GM12801 (cell line): ENCODE data around the gene INPP4A.

Source experiments
- TF ChIP-seq, protein P1 (sequence below): IDR thresholded peaks from one replicate; pipeline ENCODE4 v1.5.1; 2011; ENCODE audit warnings: control low read depth; ENCODE audit not compliant: insufficient read length; ENCODE audit errors: extremely low read depth

The INPP4A gene

DNA sequence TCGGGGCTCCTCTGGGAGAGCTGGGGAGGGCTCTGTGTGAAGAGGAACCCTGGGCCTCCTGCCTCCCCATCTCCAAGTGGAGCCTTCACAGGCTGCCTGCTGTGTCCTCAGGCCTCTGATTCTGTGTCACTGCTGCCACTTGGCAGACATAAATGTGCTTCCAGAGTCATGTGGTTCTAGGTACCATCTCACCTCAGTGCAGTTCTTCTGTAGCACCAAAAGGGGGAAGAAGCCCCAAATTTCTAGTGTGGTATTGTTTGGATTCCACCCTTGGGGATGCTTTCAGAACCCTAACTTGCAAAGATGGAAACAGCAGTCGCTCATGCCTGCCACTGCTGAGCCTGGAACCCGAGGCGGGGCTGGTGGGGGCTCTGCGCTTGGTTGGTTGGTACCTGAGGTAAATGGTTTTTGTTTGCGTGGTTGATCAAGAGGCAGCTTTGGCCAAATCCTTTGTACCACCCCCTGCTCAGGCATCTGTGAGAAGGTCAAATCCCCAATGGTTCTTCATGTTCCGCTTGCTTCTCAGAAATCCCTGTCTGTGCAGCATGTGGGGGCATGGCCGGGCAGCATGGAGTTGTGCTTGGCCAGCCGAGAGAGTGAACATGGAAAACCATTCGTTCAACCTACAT, 136.1 kb downstream of the INPP4A start:
- TF ChIP-seq, protein P1, sequence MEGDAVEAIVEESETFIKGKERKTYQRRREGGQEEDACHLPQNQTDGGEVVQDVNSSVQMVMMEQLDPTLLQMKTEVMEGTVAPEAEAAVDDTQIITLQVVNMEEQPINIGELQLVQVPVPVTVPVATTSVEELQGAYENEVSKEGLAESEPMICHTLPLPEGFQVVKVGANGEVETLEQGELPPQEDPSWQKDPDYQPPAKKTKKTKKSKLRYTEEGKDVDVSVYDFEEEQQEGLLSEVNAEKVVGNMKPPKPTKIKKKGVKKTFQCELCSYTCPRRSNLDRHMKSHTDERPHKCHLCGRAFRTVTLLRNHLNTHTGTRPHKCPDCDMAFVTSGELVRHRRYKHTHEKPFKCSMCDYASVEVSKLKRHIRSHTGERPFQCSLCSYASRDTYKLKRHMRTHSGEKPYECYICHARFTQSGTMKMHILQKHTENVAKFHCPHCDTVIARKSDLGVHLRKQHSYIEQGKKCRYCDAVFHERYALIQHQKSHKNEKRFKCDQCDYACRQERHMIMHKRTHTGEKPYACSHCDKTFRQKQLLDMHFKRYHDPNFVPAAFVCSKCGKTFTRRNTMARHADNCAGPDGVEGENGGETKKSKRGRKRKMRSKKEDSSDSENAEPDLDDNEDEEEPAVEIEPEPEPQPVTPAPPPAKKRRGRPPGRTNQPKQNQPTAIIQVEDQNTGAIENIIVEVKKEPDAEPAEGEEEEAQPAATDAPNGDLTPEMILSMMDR: no peak

DNA sequence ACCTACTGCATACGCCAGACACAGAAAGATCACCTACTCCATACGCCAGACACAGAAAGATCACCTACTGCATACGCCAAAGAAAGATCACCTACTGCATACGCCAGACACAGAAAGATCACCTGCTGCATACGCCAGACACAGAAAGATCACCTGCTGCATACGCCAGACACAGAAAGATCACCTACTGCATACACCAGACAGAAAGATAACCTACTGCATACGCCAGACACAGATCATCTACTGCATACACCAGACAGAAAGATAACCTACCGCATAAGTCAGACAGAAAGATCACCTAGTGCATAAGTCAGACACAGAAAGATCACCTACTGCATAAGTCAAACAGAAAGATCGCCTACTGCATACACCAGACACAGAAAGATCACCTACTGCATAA, 137.9 kb downstream of the INPP4A start:
- TF ChIP-seq, protein P1: no peak

DNA sequence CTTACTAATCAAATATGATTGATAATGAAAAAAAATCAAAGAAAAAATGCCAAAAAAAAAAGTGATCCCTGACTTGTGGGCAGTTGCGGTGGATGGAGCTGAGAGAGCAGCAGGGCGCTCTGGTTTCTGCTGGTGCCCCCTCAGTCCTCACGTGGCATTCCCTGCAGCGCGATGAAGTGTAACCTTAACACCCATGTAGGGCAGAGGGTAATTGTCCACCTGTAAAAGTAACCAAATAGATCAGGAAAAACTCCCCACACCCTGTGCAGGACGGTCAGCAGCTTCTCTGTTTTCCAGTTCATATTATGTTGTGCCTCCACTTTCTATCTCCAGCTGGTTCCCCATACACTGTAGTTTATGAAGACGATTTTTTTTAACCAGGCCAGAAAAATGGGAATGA, 138.6 kb downstream of the INPP4A start:
- TF ChIP-seq, protein P1: no peak

DNA sequence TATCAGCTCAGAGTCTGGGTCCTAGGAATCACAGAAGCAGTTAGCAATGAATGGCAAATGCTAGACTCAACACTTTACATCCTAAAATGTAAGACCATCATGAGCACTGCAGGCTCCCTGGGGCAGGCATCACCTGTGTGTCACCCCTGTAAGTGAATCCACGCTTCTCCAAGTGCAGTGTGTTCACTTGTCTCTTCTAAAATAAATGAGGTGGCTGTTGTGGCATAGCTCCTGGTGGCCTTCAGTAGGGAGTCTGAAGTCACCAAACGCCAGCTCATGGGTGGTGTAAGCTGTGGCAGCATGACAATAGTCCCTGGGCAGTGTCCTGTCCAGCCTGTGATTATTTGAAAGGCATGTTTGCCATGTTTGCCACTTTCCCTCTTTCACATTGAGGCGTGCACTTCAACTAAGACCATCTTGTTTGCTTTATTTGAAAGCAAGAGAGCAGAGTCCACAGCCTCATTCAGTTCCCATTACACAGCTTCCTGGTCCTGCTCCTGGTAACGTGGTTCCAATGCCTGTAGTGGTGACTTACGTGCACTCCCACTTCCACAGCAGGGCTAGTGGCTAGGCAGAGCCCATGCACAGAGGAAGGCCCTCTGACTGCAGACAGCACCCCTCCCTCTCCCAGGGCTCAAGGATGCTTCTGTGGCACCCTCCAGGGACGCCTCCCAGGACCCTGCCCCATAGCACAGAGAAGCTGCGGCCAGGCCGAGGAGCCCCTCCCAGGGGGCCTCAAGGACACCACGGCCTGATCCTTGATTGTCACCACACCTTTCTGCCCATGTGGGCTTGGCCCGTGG, 139.4 kb downstream of the INPP4A start:
- TF ChIP-seq, protein P1: no peak

DNA sequence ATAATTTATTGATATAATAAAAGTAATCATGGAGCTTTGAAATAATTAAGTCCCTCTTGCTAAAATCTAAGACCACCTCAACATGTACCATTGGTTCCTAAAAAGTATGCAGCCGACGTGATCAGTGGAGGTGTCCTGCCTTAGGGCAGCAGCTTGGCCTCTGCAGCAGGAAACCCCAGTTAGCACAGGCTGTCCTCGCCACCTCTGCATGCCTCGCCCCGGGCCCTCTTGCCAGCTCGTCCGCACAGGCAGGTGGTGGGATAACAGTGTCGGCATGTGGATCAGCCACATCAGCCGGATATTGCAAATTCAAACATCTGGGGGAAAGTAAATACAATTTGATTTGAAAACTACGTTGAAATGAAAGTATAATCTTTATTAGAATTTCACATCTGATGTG, 140.7 kb downstream of the INPP4A start:
- TF ChIP-seq, protein P1: no peak

DNA sequence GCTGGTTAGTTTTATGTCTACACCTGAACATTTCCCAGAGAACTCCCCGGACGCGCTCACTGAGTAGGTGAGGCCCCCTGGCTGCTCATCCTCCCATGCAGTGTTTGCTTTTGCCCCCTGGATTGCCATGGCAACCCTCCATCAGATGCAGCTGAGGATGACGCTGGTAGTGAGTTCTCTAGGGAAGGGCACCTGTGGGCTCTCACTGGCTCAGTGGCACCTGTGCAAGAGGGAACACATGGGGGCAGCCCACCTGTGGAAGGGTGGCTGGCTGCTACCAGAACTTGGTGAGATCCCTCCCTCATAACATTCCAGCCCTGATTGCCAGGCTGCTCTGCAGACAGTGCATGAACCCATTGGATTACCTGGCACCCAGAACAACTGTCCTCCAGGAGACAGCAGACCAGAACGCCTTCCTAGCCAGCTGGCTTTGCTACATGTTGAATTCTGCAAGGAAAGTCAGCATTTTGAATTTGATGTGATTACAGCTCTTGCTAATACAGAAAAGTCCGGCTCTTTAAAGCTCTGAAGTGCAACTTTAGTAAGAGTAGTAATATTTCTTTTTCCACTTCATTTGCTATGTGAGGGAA, 142.0 kb downstream of the INPP4A start:
- TF ChIP-seq, protein P1: no peak

DNA sequence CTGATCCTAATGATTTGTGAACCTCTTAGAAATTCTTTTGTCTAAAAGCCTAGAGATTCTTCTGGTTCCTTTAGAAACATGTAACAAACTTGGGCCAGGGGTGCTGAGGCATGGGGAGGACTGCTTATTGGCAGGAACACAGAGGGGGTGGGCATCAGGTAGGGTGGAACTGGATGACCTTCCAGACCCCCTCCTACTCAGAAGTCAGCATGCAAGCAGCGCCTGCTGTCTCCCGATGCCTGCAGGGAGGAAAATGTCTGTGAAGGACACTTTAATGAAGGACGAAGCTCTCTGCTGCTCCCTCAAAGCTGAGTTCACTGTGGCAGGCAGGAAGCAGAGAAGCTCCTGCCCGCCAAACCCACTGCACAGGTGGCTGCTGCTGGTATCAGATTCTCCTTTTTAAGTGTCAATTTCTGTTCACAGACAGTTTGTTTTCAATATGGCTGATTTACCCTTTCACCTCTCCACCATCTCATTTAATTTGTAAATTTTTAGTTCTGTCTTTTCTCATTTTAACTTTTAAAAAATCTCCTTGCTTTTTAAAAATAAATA, 144.3 kb downstream of the INPP4A start:
- TF ChIP-seq, protein P1: no peak
